H1 (cell line): ENCODE measurements around the gene SYTL1. TPM values are rescaled to one million over a fixed set of nuclear protein-coding genes. Genes with fewer than 3 reads are reported as not detected.
A peak's percentile ranks its signal among the peaks of the same experiment; 100 is the strongest.

ENCODE experiments used
- CEBPB ChIP-seq: IDR thresholded peaks from 2 replicates; pipeline ENCODE4 v1.6.1; 2012; ENCODE audit warnings: low read depth, low read length
- CREB1 ChIP-seq: IDR thresholded peaks from 2 replicates; pipeline ENCODE4 v1.6.1; 2012; ENCODE audit warnings: inconsistent platforms
- CTCF ChIP-seq, 3 experiments: IDR thresholded peaks; 1 replicate in 2 of 3; 2 replicates in 1 of 3; pipeline versions ENCODE4 v1.5.1 to v1.6.1; 2011; ENCODE audit warnings: low read length in 3 of 3, mild to moderate bottlenecking in 3 of 3, inconsistent platforms in 2 of 3, low read depth in 1 of 3, moderate library complexity in 1 of 3; ENCODE audit not compliant: insufficient read depth in 1 of 3; ENCODE audit errors: control extremely low read depth in 1 of 3
- E2F6 ChIP-seq: IDR thresholded peaks from 2 replicates; pipeline ENCODE4 v1.6.1; 2012; ENCODE audit warnings: inconsistent platforms
- HDAC2 ChIP-seq, 2 experiments: fragments of 300-600 bp in 1 of 2; sonication (generic) in 1 of 2; IDR thresholded peaks; 2 replicates each; pipeline ENCODE4 v1.6.1; 2011 to 2012; ENCODE audit warnings: low read depth in 2 of 2, low read length in 2 of 2, mild to moderate bottlenecking in 2 of 2, moderate library complexity in 2 of 2, borderline replicate concordance in 1 of 2, inconsistent platforms in 1 of 2
- JUN ChIP-seq: IDR thresholded peaks from 2 replicates; pipeline ENCODE4 v1.6.1; 2011; ENCODE audit warnings: low read depth, mild to moderate bottlenecking, improper control_type of control experiment, low read length
- KDM4A ChIP-seq: IDR thresholded peaks from one replicate; pipeline ENCODE4 v1.7.1; 2012; ENCODE audit warnings: low read depth, mild to moderate bottlenecking, moderate library complexity, low read length, inconsistent platforms; ENCODE audit not compliant: severe bottlenecking
- MAFK ChIP-seq: IDR thresholded peaks from 2 replicates; pipeline ENCODE4 v1.6.1; 2012; ENCODE audit warnings: low read depth, mild to moderate bottlenecking, improper control_type of control experiment, low read length
- MAX ChIP-seq: IDR thresholded peaks from 2 replicates; pipeline ENCODE4 v1.6.1; 2012; ENCODE audit warnings: inconsistent platforms
- RBBP5 ChIP-seq: IDR thresholded peaks from 2 replicates; pipeline ENCODE4 v1.7.1; 2012; ENCODE audit warnings: low read depth, mild to moderate bottlenecking, inconsistent platforms, low read length, moderate library complexity, borderline replicate concordance
- RFX5 ChIP-seq: IDR thresholded peaks from 2 replicates; pipeline ENCODE4 v1.6.1; 2011; ENCODE audit warnings: low read depth, low read length, improper control_type of control experiment, borderline replicate concordance
- SAP30 ChIP-seq: fragments of 300-600 bp; sonication (generic); IDR thresholded peaks from 2 replicates; pipeline ENCODE4 v1.7.1; 2012; ENCODE audit warnings: low read length, moderate library complexity, mild to moderate bottlenecking, inconsistent platforms; ENCODE audit not compliant: insufficient read depth, insufficient replicate concordance
- USF2 ChIP-seq: IDR thresholded peaks from 2 replicates; pipeline ENCODE4 v1.6.1; 2011; ENCODE audit warnings: low read length, improper control_type of control experiment
- polyA plus RNA-seq, 7 experiments: library from polyadenylated mRNA; depleted of rRNA in 3 of 7; stranded (reverse) in 5 of 7; unstranded in 2 of 7; fragments of >200 nt in 5 of 7; fragments of 200-250 nt in 2 of 7; gene quantifications; 1 replicate in 5 of 7; 2 replicates in 1 of 7; 4 replicates in 1 of 7; pipeline versions ENCODE4 v1.2.1 to v1.2.3, GENCODE V29; 2011 to 2013; ENCODE audit warnings: missing spikeins in 2 of 7, mixed read lengths in 2 of 7
- total RNA-seq: library from RNA; stranded (reverse); fragmentation: NEBNext Ultra II Directional; extraction: Animal tissue kit (Norgen Biotek cat#: 25700); gene quantifications from 2 replicates; pipeline ENCODE4 v1.2.1, GENCODE V29; 2021

The SYTL1 gene
- total and polyA plus RNA-seq, 2 of the 8 experiments (the other 6 are each of a cell fraction or from before 2014, with no cell fraction given) = 6.4 to 19.5 TPM

GRCh38 chr1:27392096-27392777 lies 50.4 kb downstream of the SYTL1 start, which contains the start of gene GPR3 (continued):
- TF ChIP-seq HDAC2 (IDR thresholded peaks at IDR 0.05; ENCODE audit: borderline replicate concordance in 1 of 2, low read depth in 2 of 2, low read length in 2 of 2) = 0 out of 4 replicates have a peak, but pooled peaks of 1 of the 2 experiments have one; percentile 30
- 0 out of 2 replicates have a peak, but pooled peaks have one; percentile 20 for TF ChIP-seq USF2
- TF ChIP-seq SAP30 = peak; percentile 70
- peak in 2 of 3 experiments; percentile 55 to 60; a peak in 3 of 4 replicates for TF ChIP-seq CTCF (IDR thresholded peaks at IDR 0.05; ENCODE audit: control extremely low read depth in 1 of 3, insufficient read depth in 1 of 3, low read depth in 1 of 3, low read length in 3 of 3)
- TF ChIP-seq CREB1 = peak; percentile 88
- peak; percentile 58 for TF ChIP-seq KDM4A
- TF ChIP-seq RBBP5 = no peak
- TF ChIP-seq JUN = 0 out of 2 replicates have a peak, but pooled peaks have one; percentile 39
- no peak for TF ChIP-seq MAFK
- TF ChIP-seq RFX5 = no peak
- peak; percentile 57; the same call in 1 of the 2 replicates for TF ChIP-seq E2F6
- peak; percentile 56 for TF ChIP-seq MAX
- no peak for TF ChIP-seq CEBPB
